HEK293 (cell line): ENCODE data around the gene STK32C.

Experiments used
- CTCF ChIA-PET: fragments of 350-600 bp; formaldehyde crosslinking; extraction: SDS; loops from one replicate; lab custom pipeline; 2021; ENCODE audit warnings: antibody characterized with exemption; lab: Yijun Ruan, JAX
- POLR2A ChIA-PET: fragments of 300-600 bp; formaldehyde crosslinking; extraction: SDS; loops from one replicate; lab custom pipeline; 2020; ENCODE audit warnings: antibody characterized with exemption, inconsistent platforms; lab: Yijun Ruan, JAX
- H3K27ac ChIP-seq: fragments of 200-500 bp; sonication (Bioruptor generic); 2 replicates; pipeline ENCODE4 v1.5.1; 2014; ENCODE audit warnings: low read depth, low read length, control low read depth, inconsistent platforms; ENCODE audit errors: extremely low read depth
- H3K36me3 ChIP-seq, 2 experiments: fragments of 200-500 bp in 1 of 2; sonication (Bioruptor generic) in 1 of 2; 1 replicate in 1 of 2; 2 replicates in 1 of 2; pipeline ENCODE4 v1.5.1; 2014 to 2017; ENCODE audit warnings: inconsistent platforms in 2 of 2, low read length in 2 of 2; ENCODE audit not compliant: control insufficient read depth in 2 of 2, insufficient read depth in 1 of 2
- H3K4me1 ChIP-seq: fragments of 200-500 bp; sonication (Bioruptor generic); 2 replicates; pipeline ENCODE4 v1.5.1; 2014; ENCODE audit warnings: mild to moderate bottlenecking, low read length, inconsistent platforms; ENCODE audit not compliant: control insufficient read depth, insufficient read depth
- H3K4me3 ChIP-seq: 2 replicates; pipeline ENCODE4 v1.5.1; 2011; ENCODE audit warnings: low read depth, mild to moderate bottlenecking, control low read depth, low read length, moderate library complexity
- H3K9me3 ChIP-seq: fragments of 200-500 bp; sonication (Bioruptor generic); 2 replicates; pipeline ENCODE4 v1.5.1; 2014; ENCODE audit warnings: low read depth, low read length, inconsistent platforms; ENCODE audit not compliant: control insufficient read depth, insufficient read depth
- AEBP2 ChIP-seq: fragments of 450-650 bp; formaldehyde crosslinking; IDR thresholded peaks from 2 replicates; pipeline ENCODE4 v1.5.1; 2016; ENCODE audit warnings: missing biosample characterization, missing genetic modification characterization, borderline replicate concordance
- CTCF ChIP-seq: fragments of 450-650 bp; formaldehyde crosslinking; IDR thresholded peaks from 2 replicates; pipeline ENCODE4 v1.5.1; 2016; ENCODE audit warnings: missing biosample characterization, missing genetic modification characterization
- HIC1 ChIP-seq: fragments of 450-650 bp; formaldehyde crosslinking; IDR thresholded peaks from 2 replicates; pipeline ENCODE4 v1.5.1; 2016; ENCODE audit warnings: missing biosample characterization, missing genetic modification characterization
- KLF17 ChIP-seq: fragments of 450-650 bp; formaldehyde crosslinking; IDR thresholded peaks from 2 replicates; pipeline ENCODE4 v1.5.1; 2016; ENCODE audit warnings: missing biosample characterization, missing genetic modification characterization
- REST ChIP-seq: fragments of 450-650 bp; formaldehyde crosslinking; IDR thresholded peaks from 2 replicates; pipeline ENCODE4 v1.5.1; 2016; ENCODE audit warnings: missing biosample characterization, missing genetic modification characterization
- ZEB2 ChIP-seq: fragments of 450-650 bp; formaldehyde crosslinking; IDR thresholded peaks from 2 replicates; pipeline ENCODE4 v1.5.1; 2016; ENCODE audit warnings: missing biosample characterization, missing genetic modification characterization
- ZFHX2 ChIP-seq: fragments of 450-650 bp; formaldehyde crosslinking; conservative IDR thresholded peaks from 2 replicates; pipeline ENCODE4 v1.5.1; 2016; ENCODE audit warnings: missing biosample characterization, missing genetic modification characterization
- ZNF146 ChIP-seq: fragments of 450-650 bp; formaldehyde crosslinking; IDR thresholded peaks from 2 replicates; pipeline ENCODE4 v1.5.1; 2016; ENCODE audit warnings: missing biosample characterization, missing genetic modification characterization
- ZNF292 ChIP-seq: fragments of 450-650 bp; formaldehyde crosslinking; IDR thresholded peaks from 2 replicates; pipeline ENCODE4 v1.5.1; 2016; ENCODE audit warnings: low read depth, missing biosample characterization, missing genetic modification characterization, borderline replicate concordance
- ZNF341 ChIP-seq: fragments of 450-650 bp; formaldehyde crosslinking; IDR thresholded peaks from 2 replicates; pipeline ENCODE4; 2016; ENCODE audit warnings: low read depth, missing biosample characterization, missing genetic modification characterization
- ZNF37A ChIP-seq: fragments of 450-650 bp; IDR thresholded peaks from 2 replicates; pipeline ENCODE4 v1.5.1; 2018; ENCODE audit warnings: missing biosample characterization, missing genetic modification characterization
- ZNF518A ChIP-seq: fragments of 450-650 bp; formaldehyde crosslinking; conservative IDR thresholded peaks from 2 replicates; pipeline ENCODE4 v1.5.1; 2016; ENCODE audit warnings: low read depth, missing biosample characterization, missing genetic modification characterization
- ZNF529 ChIP-seq: fragments of 450-650 bp; formaldehyde crosslinking; IDR thresholded peaks from 2 replicates; pipeline ENCODE4 v1.5.1; 2017; ENCODE audit warnings: missing genetic modification characterization, missing biosample characterization; ENCODE audit not compliant: insufficient replicate concordance
- ZNF544 ChIP-seq: fragments of 450-650 bp; formaldehyde crosslinking; IDR thresholded peaks from 2 replicates; pipeline ENCODE4 v1.5.0; 2017; ENCODE audit warnings: missing biosample characterization, missing genetic modification characterization
- ZNF555 ChIP-seq: fragments of 450-650 bp; formaldehyde crosslinking; conservative IDR thresholded peaks from 2 replicates; pipeline ENCODE4 v1.5.1; 2017; ENCODE audit warnings: missing biosample characterization, mild to moderate bottlenecking, missing genetic modification characterization, inconsistent platforms
- ZNF560 ChIP-seq: fragments of 450-650 bp; formaldehyde crosslinking; IDR thresholded peaks from 2 replicates; pipeline ENCODE4 v1.5.1; 2017; ENCODE audit warnings: missing biosample characterization, missing genetic modification characterization, borderline replicate concordance
- ZNF585B ChIP-seq: fragments of 450-650 bp; formaldehyde crosslinking; IDR thresholded peaks from 2 replicates; pipeline ENCODE4 v1.5.1; 2016; ENCODE audit warnings: missing biosample characterization, missing genetic modification characterization
- ZSCAN23 ChIP-seq: fragments of 450-650 bp; formaldehyde crosslinking; IDR thresholded peaks from 2 replicates; pipeline ENCODE4 v1.5.1; 2016; ENCODE audit warnings: missing biosample characterization, missing genetic modification characterization

Gene STK32C

GRCh38 chr10:132189810-132190422 is 117.8 kb downstream of the STK32C start (continued):
- TF ChIP-seq AEBP2 (tag by site-specific recombination) (no peak), ZNF146 (tag by site-specific recombination) (no peak), ZNF37A (no peak), ZNF560 (tag by site-specific recombination) (no peak), ZSCAN23 (no peak), ZNF585B (no peak), ZNF555 (tag by site-specific recombination) (no peak), ZNF544 (tag by site-specific recombination) (no peak), ZFHX2 (tag by site-specific recombination) (peak; percentile 54), HIC1 (tag by site-specific recombination) (no peak)
- TF ChIP-seq, all 188 proteins: peak for 3

GRCh38 chr10:132189016-132189415 is 118.7 kb downstream of the STK32C start:
- no peaks in the 10 kb centered on the region for H3K9me3 ChIP-seq
- CTCF ChIA-PET: interaction anchor here (1.2 kb wide), 1 partner anchor 125 kb away, joined by 3 read pairs; no protein-coding TSS in a partner anchor
- no peaks in the 10 kb centered on the region; the same call in 1 of the 2 replicates for H3K4me1 ChIP-seq
- H3K27ac ChIP-seq: no peak overlapping the region
- H3K36me3 ChIP-seq: no peaks in the 10 kb centered on the region
- no peak overlapping the region for H3K4me3 ChIP-seq
- POLR2A ChIA-PET: no interaction called here
- TF ChIP-seq ZNF518A (tag by site-specific recombination): no peak
- TF ChIP-seq REST (tag by site-specific recombination): no peak
- TF ChIP-seq CTCF: no peak
- TF ChIP-seq KLF17 (tag by site-specific recombination): no peak
- no peak for TF ChIP-seq ZNF292 (tag by site-specific recombination)
- TF ChIP-seq ZNF341 (tag by site-specific recombination): no peak
- TF ChIP-seq ZNF529 (tag by site-specific recombination): no peak
- no peak for TF ChIP-seq ZEB2 (tag by site-specific recombination)
